NCI-H1105 treated with DMSO at 0.1 percent for 48 hours (cell line): ENCODE measurements around the gene NOP9.
"Not testable (repeated sequence)": the region's sequence is repeated elsewhere in the genome, so short reads cannot be mapped to it uniquely, and the experiment has no call there.

Experiments used
- DNase-seq: peaks from one replicate; lab custom pipeline; 2025; lab: John Stamatoyannopoulos, UW

Gene NOP9

DNA sequence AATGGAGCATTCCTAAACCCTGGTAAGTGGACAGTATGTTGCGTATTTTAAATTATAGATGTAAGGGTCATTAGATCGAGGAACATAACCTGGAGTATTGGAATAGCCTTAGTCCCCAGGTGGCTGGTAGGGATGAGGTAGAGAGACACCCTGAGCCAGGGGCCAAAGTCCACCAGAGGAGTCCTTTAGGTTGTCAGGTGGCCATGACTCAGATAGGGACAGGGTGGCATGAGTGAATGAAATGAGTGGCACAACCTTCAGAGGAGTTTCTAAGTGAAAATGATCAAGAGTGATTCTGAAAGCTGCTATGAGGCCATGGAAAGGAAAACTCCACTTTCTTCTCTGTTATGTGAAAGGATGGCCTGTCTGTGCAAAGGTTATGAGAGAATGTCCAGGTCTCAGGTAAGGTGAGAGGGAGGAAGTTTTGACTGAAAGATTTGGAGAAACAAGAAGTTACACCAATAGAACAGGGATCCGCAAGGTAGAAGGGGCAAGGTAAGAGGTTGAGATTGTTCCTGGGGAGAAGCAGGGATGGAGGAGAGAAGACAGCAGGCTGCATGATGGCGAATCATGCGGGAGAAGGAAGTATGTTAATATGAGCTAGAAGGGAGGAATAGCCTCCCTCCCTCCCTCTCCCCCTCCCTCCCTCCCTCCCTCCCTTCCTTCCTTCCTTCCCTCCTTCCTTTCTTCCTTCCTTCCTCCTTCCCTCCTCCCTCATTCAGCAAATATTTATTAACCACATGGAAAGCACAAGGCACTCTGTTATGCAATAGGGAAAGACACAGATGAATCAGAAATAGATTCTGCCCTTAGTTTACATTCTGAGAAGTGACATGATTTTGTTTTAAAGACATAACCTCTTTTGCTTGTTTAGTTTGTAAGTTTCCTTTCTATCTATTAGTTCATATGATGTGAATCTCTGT lies 54.2 kb downstream of the NOP9 start:
- DNase-seq: no peak

DNA sequence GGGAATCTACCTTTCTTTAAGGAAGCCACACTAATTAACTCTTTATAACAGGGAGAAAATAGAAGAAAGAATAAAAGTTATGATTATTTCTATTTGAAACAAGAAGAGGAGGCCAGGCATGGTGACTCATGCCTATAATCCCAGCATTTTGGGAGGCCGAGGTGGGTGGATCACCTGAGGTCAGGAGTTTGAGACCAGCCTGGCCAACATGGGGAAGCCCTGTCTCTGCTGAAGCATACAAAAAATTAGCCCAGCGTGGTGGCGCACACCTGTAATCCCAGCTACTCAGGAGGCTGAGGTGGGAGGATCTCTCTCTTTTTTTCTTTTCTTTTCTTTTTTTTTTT lies 54.8 kb downstream of the NOP9 start:
- not testable (repeated sequence) for DNase-seq

DNA sequence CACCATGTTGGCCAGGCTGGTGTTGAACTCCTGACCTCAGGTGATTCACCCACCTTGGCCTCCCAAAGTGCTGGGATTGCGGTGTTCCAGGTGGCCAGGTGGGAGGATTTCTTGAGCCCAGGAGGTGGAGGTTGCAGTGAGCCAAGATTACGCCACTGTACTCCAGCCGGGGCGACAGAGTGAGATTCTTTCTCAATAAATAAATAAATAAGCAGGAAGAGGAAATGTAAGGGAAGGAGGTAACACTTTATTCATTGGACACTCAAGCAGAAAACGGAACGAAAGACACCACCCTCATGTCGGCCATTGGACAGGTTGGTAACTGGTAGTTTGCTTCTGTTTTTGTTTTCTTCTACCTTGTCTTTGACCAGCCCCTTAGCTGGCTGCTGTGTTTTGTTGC lies 55.4 kb downstream of the NOP9 start:
- DNase-seq: no peak

DNA sequence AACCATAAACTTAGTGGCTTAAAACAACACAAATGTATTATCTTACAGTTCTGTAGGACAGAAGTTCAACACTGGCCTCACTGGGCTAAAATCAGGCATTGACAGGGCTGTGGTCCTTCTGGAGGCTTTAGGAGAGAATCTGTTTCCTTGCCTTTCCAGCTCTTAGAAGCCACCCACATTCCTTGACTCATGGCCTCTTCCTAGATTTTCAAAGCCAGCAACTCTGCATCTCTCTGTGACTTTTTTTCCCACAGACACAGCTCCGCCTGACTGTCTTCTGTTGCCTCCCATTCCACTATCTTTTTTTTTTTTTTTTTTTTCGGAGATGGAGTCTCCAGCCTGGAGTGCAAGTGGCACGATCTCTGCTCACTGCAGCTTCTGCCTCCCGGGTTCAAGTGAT lies 56.6 kb downstream of the NOP9 start:
- DNase-seq: no peak
